Transverse colon (tissue), 3 donors: Measurements from ENCODE around the gene PCSK5.

Experiments used
- POLR2A ChIP-seq: fragments of 450-650 bp; IDR thresholded peaks from one replicate; pipeline ENCODE4 v1.6.1; 2016; ENCODE audit warnings: antibody characterized with exemption, mild to moderate bottlenecking, moderate library complexity
- TF ChIP-seq, protein P1 (sequence below), 5 experiments: fragments of 200-600 bp in 3 of 5; fragments of 450-650 bp in 2 of 5; sonication (generic) in 3 of 5; IDR thresholded peaks; 1 replicate in 2 of 5; 2 replicates in 3 of 5; pipeline ENCODE4 v1.5.1; 2016 to 2017; ENCODE audit warnings: antibody characterized with exemption in 5 of 5, inconsistent platforms in 3 of 5, mild to moderate bottlenecking in 2 of 5, moderate library complexity in 1 of 5

GRCh38 chr9:76366275-76366674 lies 475.8 kb downstream of the PCSK5 start:
- TF ChIP-seq, protein P1, sequence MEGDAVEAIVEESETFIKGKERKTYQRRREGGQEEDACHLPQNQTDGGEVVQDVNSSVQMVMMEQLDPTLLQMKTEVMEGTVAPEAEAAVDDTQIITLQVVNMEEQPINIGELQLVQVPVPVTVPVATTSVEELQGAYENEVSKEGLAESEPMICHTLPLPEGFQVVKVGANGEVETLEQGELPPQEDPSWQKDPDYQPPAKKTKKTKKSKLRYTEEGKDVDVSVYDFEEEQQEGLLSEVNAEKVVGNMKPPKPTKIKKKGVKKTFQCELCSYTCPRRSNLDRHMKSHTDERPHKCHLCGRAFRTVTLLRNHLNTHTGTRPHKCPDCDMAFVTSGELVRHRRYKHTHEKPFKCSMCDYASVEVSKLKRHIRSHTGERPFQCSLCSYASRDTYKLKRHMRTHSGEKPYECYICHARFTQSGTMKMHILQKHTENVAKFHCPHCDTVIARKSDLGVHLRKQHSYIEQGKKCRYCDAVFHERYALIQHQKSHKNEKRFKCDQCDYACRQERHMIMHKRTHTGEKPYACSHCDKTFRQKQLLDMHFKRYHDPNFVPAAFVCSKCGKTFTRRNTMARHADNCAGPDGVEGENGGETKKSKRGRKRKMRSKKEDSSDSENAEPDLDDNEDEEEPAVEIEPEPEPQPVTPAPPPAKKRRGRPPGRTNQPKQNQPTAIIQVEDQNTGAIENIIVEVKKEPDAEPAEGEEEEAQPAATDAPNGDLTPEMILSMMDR (IDR thresholded peaks at IDR 0.05) = no peak
- no peak for TF ChIP-seq POLR2A
